Activated CD8-positive, alpha-beta T cell treated with anti-CD3 and anti-CD28 coated beads for 36 hours (primary cell): Measurements from ENCODE around the gene SGCG. TPM values are rescaled to one million over a fixed set of nuclear protein-coding genes. Genes with fewer than 3 reads are reported as not detected.
"Not testable (repeated sequence)": the region's sequence is repeated elsewhere in the genome, so short reads cannot be mapped to it uniquely, and the experiment has no call there.

Experiments
- ATAC-seq: fragments of 200-7000 bp; cut with Tn5 transposase; one replicate; pipeline ENCODE4 v1.10.0; 2021; ENCODE audit warnings: mild to moderate bottlenecking, moderate library complexity
- CTCF ChIA-PET: fragments of 350-600 bp; sonication (Branson Sonifier 250); formaldehyde crosslinking; loops from one replicate; lab custom pipeline; 2021; ENCODE audit warnings: antibody characterized with exemption; lab: Charles Lee
- POLR2A ChIA-PET: fragments of 350-600 bp; sonication (Branson Sonifier 250); formaldehyde crosslinking; loops from one replicate; lab custom pipeline; 2021; ENCODE audit warnings: antibody characterized with exemption; lab: Charles Lee
- DNase-seq: peaks from one replicate; pipeline ENCODE4 v3.0.0-alpha.2; 2020
- H3K27ac Mint-ChIP-seq: one replicate; pipeline ENCODE4 v1.8.0; 2021; ENCODE audit warnings: mild to moderate bottlenecking, mixed read lengths
- H3K27me3 Mint-ChIP-seq: one replicate; pipeline ENCODE4 v1.8.0; 2021; ENCODE audit warnings: mixed read lengths
- H3K36me3 Mint-ChIP-seq: one replicate; pipeline ENCODE4 v1.8.0; 2021; ENCODE audit warnings: low read depth, mixed read lengths
- H3K4me1 Mint-ChIP-seq: one replicate; pipeline ENCODE4 v1.8.0; 2021; ENCODE audit warnings: low read depth, mixed read lengths
- H3K4me3 Mint-ChIP-seq: one replicate; pipeline ENCODE4 v1.8.0; 2021; ENCODE audit warnings: mild to moderate bottlenecking, moderate library complexity, mixed read lengths
- H3K9me3 Mint-ChIP-seq: one replicate; pipeline ENCODE4 v1.8.0; 2021; ENCODE audit warnings: mixed read lengths
- intact Hi-C: fragments of 100-400 bp; cut with micrococcal nuclease; formaldehyde crosslinking; loops from one replicate; pipeline ENCODE4 v1.10.0; 2022
- total RNA-seq, 2 experiments: library from RNA; stranded (reverse); gene quantifications; one replicate each; pipeline ENCODE4 v1.2.3, GENCODE V29; 2021
- TF ChIP-seq, protein P1 (sequence below): fragments of 200-600 bp; IDR thresholded peaks from one replicate; pipeline ENCODE4 v1.8.0; 2022; ENCODE audit warnings: antibody characterized with exemption, mild to moderate bottlenecking

SGCG gene
- total RNA-seq, 2 experiments from 2014 or later = not detected

DNA sequence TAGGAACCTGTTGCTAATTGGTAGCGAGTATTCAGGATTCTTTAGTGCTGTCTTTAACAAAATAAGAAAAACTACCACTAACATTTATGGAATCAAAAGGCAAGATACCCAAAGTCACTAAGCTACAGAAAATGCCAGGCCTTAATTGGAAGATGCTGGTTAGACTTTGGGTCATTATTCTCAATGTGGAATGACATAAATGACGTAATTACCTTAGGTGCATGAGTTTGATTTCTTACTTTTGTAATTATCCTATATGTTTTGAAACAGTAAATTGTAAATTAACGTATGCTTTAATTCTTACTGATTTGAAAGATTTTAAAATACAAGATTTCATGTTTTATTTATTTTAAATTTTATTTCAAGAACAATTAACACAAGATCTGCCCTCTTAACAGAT is 25.0 kb downstream of the SGCG start:
- intact Hi-C loops = no loop called here
- no peaks in the 10 kb centered on the region for H3K36me3 Mint-ChIP-seq
- H3K9me3 Mint-ChIP-seq = no peaks in the 10 kb centered on the region
- TF ChIP-seq, protein P1, sequence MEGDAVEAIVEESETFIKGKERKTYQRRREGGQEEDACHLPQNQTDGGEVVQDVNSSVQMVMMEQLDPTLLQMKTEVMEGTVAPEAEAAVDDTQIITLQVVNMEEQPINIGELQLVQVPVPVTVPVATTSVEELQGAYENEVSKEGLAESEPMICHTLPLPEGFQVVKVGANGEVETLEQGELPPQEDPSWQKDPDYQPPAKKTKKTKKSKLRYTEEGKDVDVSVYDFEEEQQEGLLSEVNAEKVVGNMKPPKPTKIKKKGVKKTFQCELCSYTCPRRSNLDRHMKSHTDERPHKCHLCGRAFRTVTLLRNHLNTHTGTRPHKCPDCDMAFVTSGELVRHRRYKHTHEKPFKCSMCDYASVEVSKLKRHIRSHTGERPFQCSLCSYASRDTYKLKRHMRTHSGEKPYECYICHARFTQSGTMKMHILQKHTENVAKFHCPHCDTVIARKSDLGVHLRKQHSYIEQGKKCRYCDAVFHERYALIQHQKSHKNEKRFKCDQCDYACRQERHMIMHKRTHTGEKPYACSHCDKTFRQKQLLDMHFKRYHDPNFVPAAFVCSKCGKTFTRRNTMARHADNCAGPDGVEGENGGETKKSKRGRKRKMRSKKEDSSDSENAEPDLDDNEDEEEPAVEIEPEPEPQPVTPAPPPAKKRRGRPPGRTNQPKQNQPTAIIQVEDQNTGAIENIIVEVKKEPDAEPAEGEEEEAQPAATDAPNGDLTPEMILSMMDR = no peak
- ATAC-seq = no peak
- no peaks in the 10 kb centered on the region for H3K4me1 Mint-ChIP-seq
- no peak overlapping the region for H3K4me3 Mint-ChIP-seq
- POLR2A ChIA-PET = no interaction called here
- peaks cover 1% of the 10 kb centered on the region for H3K27me3 Mint-ChIP-seq
- no peak overlapping the region for H3K27ac Mint-ChIP-seq
- no peak for DNase-seq
- CTCF ChIA-PET = no interaction called here

GRCh38 chr13:23212671-23213070 is 31.9 kb downstream of the SGCG start:
- no peak for DNase-seq
- ChIA-PET CTCF (no interaction called here), POLR2A (no interaction called here)
- intact Hi-C loops = no loop called here
- no peak overlapping the region for H3K4me3 Mint-ChIP-seq
- no peaks in the 10 kb centered on the region for H3K27me3 Mint-ChIP-seq
- H3K4me1 Mint-ChIP-seq = no peaks in the 10 kb centered on the region
- no peaks in the 10 kb centered on the region for H3K36me3 Mint-ChIP-seq
- H3K27ac Mint-ChIP-seq = no peak overlapping the region
- TF ChIP-seq, protein P1 = no peak
- ATAC-seq = no peak
- peaks cover 11% of the 10 kb centered on the region for H3K9me3 Mint-ChIP-seq

GRCh38 chr13:23231241-23231640 is 50.5 kb downstream of the SGCG start:
- intact Hi-C loops = no loop called here
- POLR2A ChIA-PET = no interaction called here
- no peak overlapping the region for H3K4me3 Mint-ChIP-seq
- no peaks in the 10 kb centered on the region for H3K4me1 Mint-ChIP-seq
- ATAC-seq (no peak), DNase-seq (no peak)
- no peaks in the 10 kb centered on the region for H3K36me3 Mint-ChIP-seq
- CTCF ChIA-PET = no interaction called here
- H3K27me3 Mint-ChIP-seq = peaks cover 8% of the 10 kb centered on the region
- TF ChIP-seq, protein P1 = no peak
- no peaks in the 10 kb centered on the region for H3K9me3 Mint-ChIP-seq
- no peak overlapping the region for H3K27ac Mint-ChIP-seq

- H3K4me1 Mint-ChIP-seq = no peaks in the 10 kb centered on the region
- ChIA-PET POLR2A (no interaction called here), CTCF (no interaction called here)
- H3K27me3 Mint-ChIP-seq = peaks cover 9% of the 10 kb centered on the region
- TF ChIP-seq, protein P1 = no peak
- DNase-seq = no peak
- no peak for ATAC-seq
- no peaks in the 10 kb centered on the region for H3K36me3 Mint-ChIP-seq
- H3K27ac Mint-ChIP-seq = no peak overlapping the region
- no peak overlapping the region for H3K4me3 Mint-ChIP-seq
- intact Hi-C loops = no loop called here
- H3K9me3 Mint-ChIP-seq = no peaks in the 10 kb centered on the region
Observed at GRCh38 chr13:23235994-23236393, 55.2 kb downstream of the SGCG start.

DNA sequence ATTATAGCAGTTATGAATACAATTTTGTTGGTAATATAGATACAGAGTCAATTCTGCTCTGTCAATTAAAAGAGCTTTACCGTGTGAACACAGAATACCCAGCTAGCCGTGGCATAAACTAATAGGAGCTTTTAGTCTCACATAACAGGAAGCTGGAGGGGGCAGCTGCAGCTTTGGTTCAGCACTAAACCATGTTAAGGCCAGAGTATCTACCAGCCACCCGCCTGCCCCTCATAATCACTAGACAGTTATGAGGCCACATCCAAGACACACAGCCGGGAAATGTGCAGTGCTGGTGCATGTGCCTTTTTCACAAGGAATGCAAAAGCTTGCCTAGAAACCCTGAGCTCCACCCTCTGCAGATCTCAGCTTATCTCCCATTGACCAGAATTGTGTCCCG is 62.3 kb downstream of the SGCG start:
- CTCF ChIA-PET = no interaction called here
- TF ChIP-seq, protein P1 = no peak
- POLR2A ChIA-PET = no interaction called here
- Mint-ChIP-seq H3K27me3 (peaks cover 9% of the 10 kb centered on the region), H3K4me1 (no peaks in the 10 kb centered on the region), H3K4me3 (no peak overlapping the region), H3K36me3 (no peaks in the 10 kb centered on the region), H3K9me3 (no peaks in the 10 kb centered on the region), H3K27ac (no peak overlapping the region)
- DNase-seq (no peak), ATAC-seq (no peak)
- intact Hi-C loops = no loop called here

- intact Hi-C loops, CTCF ChIA-PET, H3K36me3 Mint-ChIP-seq, POLR2A ChIA-PET, ATAC-seq, H3K9me3 Mint-ChIP-seq, H3K27me3 Mint-ChIP-seq, H3K27ac Mint-ChIP-seq, H3K4me1 Mint-ChIP-seq, H3K4me3 Mint-ChIP-seq, DNase-seq: not testable (repeated sequence)
Observed at GRCh38 chr13:23248410-23248809, 67.6 kb downstream of the SGCG start.
